Testis (tissue), 3 donors: ENCODE data around the gene RABEPK. TPM values are rescaled to one million over a fixed set of nuclear protein-coding genes. Genes with fewer than 3 reads are reported as not detected.
"Not testable (repeated sequence)": the region's sequence is repeated elsewhere in the genome, so short reads cannot be mapped to it uniquely, and the experiment has no call there.

Experiments used
- DNase-seq: peaks from one replicate; pipeline ENCODE4 v3.0.0-alpha.2; 2019
- H3K27ac ChIP-seq, 2 donors: fragments of 200-600 bp; sonication (generic); one replicate each; pipeline ENCODE4 v1.5.1; 2019
- H3K27me3 ChIP-seq: fragments of 200-600 bp; sonication (generic); one replicate; pipeline ENCODE4 v1.5.1; 2019
- H3K36me3 ChIP-seq: fragments of 200-600 bp; sonication (generic); one replicate; pipeline ENCODE4 v1.5.1; 2017; ENCODE audit warnings: low read depth; ENCODE audit errors: missing control alignments
- H3K4me1 ChIP-seq: fragments of 200-600 bp; sonication (generic); one replicate; pipeline ENCODE4 v1.5.1; 2019
- H3K4me3 ChIP-seq, 2 donors: fragments of 200-600 bp; sonication (generic); one replicate each; pipeline ENCODE4 v1.5.1; 2017 to 2019
- H3K9me3 ChIP-seq: fragments of 200-600 bp; sonication (generic); one replicate; pipeline ENCODE4 v1.5.1; 2017
- CTCF ChIP-seq, 3 experiments: fragments of 450-650 bp in 2 of 3; fragments of 200-600 bp in 1 of 3; sonication (generic) in 1 of 3; IDR thresholded peaks; one replicate each; pipeline ENCODE4 v1.5.1; 2016 to 2019; ENCODE audit warnings: antibody characterized with exemption in 3 of 3, mild to moderate bottlenecking in 2 of 3, moderate library complexity in 1 of 3
- POLR2A ChIP-seq: fragments of 450-650 bp; IDR thresholded peaks from one replicate; pipeline ENCODE4 v1.6.1; 2017; ENCODE audit warnings: antibody characterized with exemption, mild to moderate bottlenecking, moderate library complexity
- WGBS, 2 donors: methylation state at CpG; one replicate each; pipeline ENCODE4 v1.1.5; 2018; 5-methylcytosine and 5-hydroxymethylcytosine counted together
- intact Hi-C: fragments of 100-400 bp; cut with DNase I; formaldehyde crosslinking; loops from one replicate; pipeline ENCODE4 v1.15.1; 2023; ENCODE audit warnings: low total_unique reads
- polyA plus RNA-seq: library from polyadenylated mRNA; stranded (reverse); fragments of 350-450 nt; fragmentation: Illumina TruSeq; extraction: RNeasy Lipid Tissue Mini Kit (QIAGEN cat#74804); gene quantifications from one replicate; pipeline ENCODE4 v1.2.3, GENCODE V29; 2014; ENCODE audit warnings: low read depth, low replicate concordance; ENCODE audit not compliant: insufficient read depth
- total RNA-seq, 2 donors: library from RNA; depleted of rRNA; stranded (reverse); fragments of >200 nt; gene quantifications; one replicate each; pipeline ENCODE4 v1.2.3, GENCODE V29; 2016

Gene RABEPK
- total and polyA plus RNA-seq, 3 donors from 2014 or later: 18.5 to 30.1 (median 20.2) TPM

DNA sequence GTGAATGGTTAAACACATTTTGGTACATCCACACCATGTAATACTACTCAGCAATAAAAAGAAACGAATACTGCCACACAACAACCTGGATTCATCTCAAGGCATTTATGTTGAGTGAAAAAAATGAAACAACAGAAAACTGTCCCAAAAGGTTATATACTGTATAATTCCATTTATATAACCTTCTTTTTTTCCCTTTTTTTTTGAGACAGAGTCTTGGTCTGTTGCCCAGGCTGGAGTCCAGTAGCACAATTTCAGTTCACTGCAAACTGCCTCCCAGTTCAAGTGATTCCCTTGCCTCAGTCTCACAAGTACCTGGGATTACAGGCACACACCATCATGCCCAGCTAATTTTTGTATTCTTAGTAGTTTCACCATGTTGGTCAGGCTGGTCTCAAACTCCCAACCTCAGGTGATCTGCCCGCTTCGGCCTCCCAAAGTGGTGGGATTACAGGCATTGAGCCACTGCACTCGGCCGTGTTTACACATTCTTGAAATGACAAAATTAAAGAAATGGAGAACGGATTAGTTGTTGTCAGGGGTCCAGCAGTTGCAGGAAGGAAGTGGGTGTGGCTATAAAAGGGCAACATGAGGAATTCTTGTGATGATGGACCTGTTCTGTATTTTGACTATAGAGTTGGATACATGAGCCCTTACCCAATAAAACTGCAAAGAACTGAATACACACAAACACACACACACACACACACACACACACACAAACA, 28.1 kb upstream of the RABEPK start:
- Histone ChIP-seq H3K27ac (no peak overlapping the region), H3K4me3 (no peak overlapping the region), H3K9me3 (no peaks in the 10 kb centered on the region), H3K27me3 (no peaks in the 10 kb centered on the region), H3K36me3 (no peaks in the 10 kb centered on the region), H3K4me1 (peaks cover 8% of the 10 kb centered on the region)
- intact Hi-C loops: no loop called here
- no peak for DNase-seq
- TF ChIP-seq CTCF (IDR thresholded peaks at IDR 0.05): no peak
- TF ChIP-seq POLR2A: no peak
- WGBS, 2 donors: 66 to 72% methylated on average over 6 of the region's 6 CpGs

GRCh38 chr9:125176636-125177035, 23.7 kb upstream of the RABEPK start:
- no peak for DNase-seq
- intact Hi-C loops: no loop called here
- Histone ChIP-seq H3K4me1 (peaks cover 8% of the 10 kb centered on the region), H3K27me3 (no peaks in the 10 kb centered on the region), H3K4me3 (no peak overlapping the region), H3K27ac (no peak overlapping the region), H3K36me3 (no peaks in the 10 kb centered on the region), H3K9me3 (no peaks in the 10 kb centered on the region)
- WGBS, 2 donors: 85 to 91% methylated on average over 3 of the region's 3 CpGs
- TF ChIP-seq POLR2A (no peak), CTCF (IDR thresholded peaks at IDR 0.05) (no peak)

GRCh38 chr9:125177888-125178287, 22.5 kb upstream of the RABEPK start:
- DNase-seq: no peak
- WGBS, 2 donors: 96 to 97% methylated on average over 1 of the region's 1 CpG
- H3K27ac ChIP-seq: no peak overlapping the region

DNA sequence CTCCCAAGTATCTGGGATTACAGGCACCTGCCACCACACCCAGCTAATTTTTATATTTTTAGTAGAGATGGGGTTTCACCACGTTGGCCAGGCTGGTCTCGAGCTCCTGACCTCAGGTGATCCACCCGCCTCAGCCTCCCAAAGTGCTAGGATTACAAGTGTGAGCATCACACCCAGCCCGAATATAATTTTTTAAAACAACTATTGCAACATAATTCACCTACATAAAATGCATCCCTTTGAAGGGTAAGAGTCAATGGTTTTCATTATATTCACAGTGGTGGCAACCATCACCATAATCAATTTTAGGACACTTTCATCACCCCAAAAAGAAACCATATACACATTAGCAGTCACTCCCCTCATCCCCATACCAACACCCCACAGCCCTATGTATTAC, 20.6 kb upstream of the RABEPK start:
- H3K4me1 ChIP-seq, H3K27me3 ChIP-seq, H3K27ac ChIP-seq, DNase-seq, H3K4me3 ChIP-seq, H3K9me3 ChIP-seq, intact Hi-C loops, H3K36me3 ChIP-seq: not testable (repeated sequence)
- WGBS, 2 donors: 93 to 100% methylated on average over 4 of the region's 4 CpGs

More at GRCh38 chr9:125177888-125178287, 22.5 kb upstream of the RABEPK start:
- peaks cover 8% of the 10 kb centered on the region for H3K4me1 ChIP-seq
- no peaks in the 10 kb centered on the region for H3K27me3 ChIP-seq
- no peak overlapping the region for H3K4me3 ChIP-seq
- TF ChIP-seq CTCF (IDR thresholded peaks at IDR 0.05): no peak
- no peak for TF ChIP-seq POLR2A
- no peaks in the 10 kb centered on the region for H3K36me3 ChIP-seq
- H3K9me3 ChIP-seq: no peaks in the 10 kb centered on the region
- intact Hi-C loops: no loop called here

DNA sequence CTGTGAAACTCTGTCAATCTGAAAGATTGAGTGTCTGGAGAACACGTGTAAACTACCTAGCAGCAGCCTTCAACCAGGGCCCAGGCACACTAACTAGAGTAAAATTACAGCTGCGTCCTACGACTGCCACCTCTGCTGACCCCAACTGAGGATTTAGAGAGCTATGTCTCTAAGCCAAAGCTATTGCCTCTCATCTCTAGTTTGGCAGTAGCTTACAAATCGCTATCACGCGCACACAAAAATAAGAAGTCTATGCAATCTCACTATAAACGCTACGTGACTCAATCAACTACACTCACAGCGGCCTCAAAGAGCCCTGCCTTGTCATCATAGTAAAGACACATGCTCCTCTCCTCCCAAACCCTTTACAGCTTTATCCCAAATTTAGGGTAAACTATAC, 19.5 kb upstream of the RABEPK start:
- intact Hi-C loops: no loop called here
- Histone ChIP-seq H3K4me3 (no peak overlapping the region), H3K27ac (no peak overlapping the region), H3K4me1 (peaks cover 3% of the 10 kb centered on the region), H3K27me3 (no peaks in the 10 kb centered on the region), H3K36me3 (no peaks in the 10 kb centered on the region), H3K9me3 (no peaks in the 10 kb centered on the region)
- WGBS, 2 donors: 91 to 94% methylated on average over 9 of the region's 9 CpGs
- DNase-seq: no peak
- no peak for TF ChIP-seq CTCF (IDR thresholded peaks at IDR 0.05)
- TF ChIP-seq POLR2A: no peak

DNA sequence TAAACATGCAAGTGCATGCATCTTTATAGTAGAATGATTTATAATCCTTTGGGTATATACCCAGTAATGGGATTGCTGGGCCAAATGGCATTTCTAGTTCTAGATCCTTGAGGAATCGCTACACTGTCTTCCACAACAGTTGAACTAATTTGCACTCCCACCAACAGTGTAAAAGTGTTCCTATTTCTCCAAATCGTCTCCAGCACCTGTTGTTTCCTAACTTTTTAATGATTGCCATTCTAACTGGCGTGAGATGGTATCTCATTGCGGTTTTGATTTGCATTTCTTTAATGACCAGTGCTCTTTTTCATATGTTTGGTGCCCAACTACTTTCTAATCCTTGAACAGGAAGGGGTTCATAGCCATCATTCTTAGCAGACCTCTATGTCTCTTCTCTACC, 18.6 kb upstream of the RABEPK start:
- H3K36me3 ChIP-seq, intact Hi-C loops, DNase-seq, H3K27ac ChIP-seq, H3K9me3 ChIP-seq, H3K4me1 ChIP-seq, H3K4me3 ChIP-seq, H3K27me3 ChIP-seq: not testable (repeated sequence)
- WGBS, 2 donors: 89 to 96% methylated on average over 4 of the region's 4 CpGs
